H1 (cell line): Measurements from ENCODE around the gene TBC1D3K. TPM values are rescaled to one million over a fixed set of nuclear protein-coding genes. Genes with fewer than 3 reads are reported as not detected.

Experiments
- CREB1 ChIP-seq: IDR thresholded peaks from 2 replicates; pipeline ENCODE4 v1.6.1; 2012; ENCODE audit warnings: inconsistent platforms
- ZNF274 ChIP-seq: IDR thresholded peaks from 2 replicates; pipeline ENCODE4 v1.7.0; 2012; ENCODE audit warnings: low read length, borderline replicate concordance; ENCODE audit errors: extremely low read depth
- polyA plus RNA-seq, 7 experiments: library from polyadenylated mRNA; depleted of rRNA in 3 of 7; stranded (reverse) in 5 of 7; unstranded in 2 of 7; fragments of >200 nt in 5 of 7; fragments of 200-250 nt in 2 of 7; gene quantifications; 1 replicate in 5 of 7; 2 replicates in 1 of 7; 4 replicates in 1 of 7; pipeline versions ENCODE4 v1.2.1 to v1.2.3, GENCODE V29; 2011 to 2013; ENCODE audit warnings: missing spikeins in 2 of 7, mixed read lengths in 2 of 7
- total RNA-seq: library from RNA; stranded (reverse); fragmentation: NEBNext Ultra II Directional; extraction: Animal tissue kit (Norgen Biotek cat#: 25700); gene quantifications from 2 replicates; pipeline ENCODE4 v1.2.1, GENCODE V29; 2021

TBC1D3K gene
- total and polyA plus RNA-seq, 2 of the 8 experiments (the other 6 are each of a cell fraction or from before 2014, with no cell fraction given): not detected

GRCh38 chr17:37884516-37884915 is 39.7 kb upstream of the TBC1D3K start (continued):
- TF ChIP-seq ZNF274 (no peak), CREB1 (no peak)
